Measurements from ENCODE around the gene TMED10. TPM values are rescaled to one million over a fixed set of nuclear protein-coding genes. Genes with fewer than 3 reads are reported as not detected.

The TMED10 gene
- total RNA-seq, 6 experiments from 2014 or later: 205 to 296 (median 279) TPM

DNA sequence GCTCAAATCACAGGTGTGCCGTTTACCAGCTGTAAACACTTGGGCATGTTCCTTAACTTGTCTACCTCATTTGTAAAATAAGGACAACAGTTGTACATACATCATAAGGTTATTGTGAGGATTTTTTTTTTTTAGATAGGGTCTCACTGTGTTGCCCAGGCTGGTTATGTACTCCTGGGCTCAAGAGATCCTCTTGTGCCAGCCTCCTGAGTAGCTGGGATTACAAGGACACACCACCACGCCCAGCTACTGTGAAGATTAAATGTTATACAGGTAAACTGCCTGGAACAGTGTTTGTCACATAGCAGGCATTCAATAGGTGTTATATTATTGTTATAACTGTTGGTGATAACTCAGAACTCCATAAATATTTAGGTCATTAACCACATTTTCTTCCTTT lies 12.7 kb downstream of the TMED10 start:
- H3K36me3 ChIP-seq: no peaks in the 10 kb centered on the region
- WGBS (ENCODE audit: insufficient coverage, low coverage, low lambda C conversion rate, missing lambda C conversion rate): 94% methylated on average over 2 of the region's 2 CpGs
- ATAC-seq (no peak), DNase-seq (no peak)
- H3K4me3 ChIP-seq: no peak overlapping the region
- intact Hi-C loops (cut with DNase I): no loop called here
- no peaks in the 10 kb centered on the region for H3K27me3 ChIP-seq
- no peak overlapping the region for H3K27ac ChIP-seq
- peaks cover 0 to 64% (median 11%) of the 10 kb centered on the region in 4 donors for H3K4me1 ChIP-seq
- TF ChIP-seq POLR2A (IDR thresholded peaks at IDR 0.05): no peak
- TF ChIP-seq, protein P1, sequence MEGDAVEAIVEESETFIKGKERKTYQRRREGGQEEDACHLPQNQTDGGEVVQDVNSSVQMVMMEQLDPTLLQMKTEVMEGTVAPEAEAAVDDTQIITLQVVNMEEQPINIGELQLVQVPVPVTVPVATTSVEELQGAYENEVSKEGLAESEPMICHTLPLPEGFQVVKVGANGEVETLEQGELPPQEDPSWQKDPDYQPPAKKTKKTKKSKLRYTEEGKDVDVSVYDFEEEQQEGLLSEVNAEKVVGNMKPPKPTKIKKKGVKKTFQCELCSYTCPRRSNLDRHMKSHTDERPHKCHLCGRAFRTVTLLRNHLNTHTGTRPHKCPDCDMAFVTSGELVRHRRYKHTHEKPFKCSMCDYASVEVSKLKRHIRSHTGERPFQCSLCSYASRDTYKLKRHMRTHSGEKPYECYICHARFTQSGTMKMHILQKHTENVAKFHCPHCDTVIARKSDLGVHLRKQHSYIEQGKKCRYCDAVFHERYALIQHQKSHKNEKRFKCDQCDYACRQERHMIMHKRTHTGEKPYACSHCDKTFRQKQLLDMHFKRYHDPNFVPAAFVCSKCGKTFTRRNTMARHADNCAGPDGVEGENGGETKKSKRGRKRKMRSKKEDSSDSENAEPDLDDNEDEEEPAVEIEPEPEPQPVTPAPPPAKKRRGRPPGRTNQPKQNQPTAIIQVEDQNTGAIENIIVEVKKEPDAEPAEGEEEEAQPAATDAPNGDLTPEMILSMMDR (IDR thresholded peaks at IDR 0.05): no peak
- no peaks in the 10 kb centered on the region for H3K9me3 ChIP-seq

DNA sequence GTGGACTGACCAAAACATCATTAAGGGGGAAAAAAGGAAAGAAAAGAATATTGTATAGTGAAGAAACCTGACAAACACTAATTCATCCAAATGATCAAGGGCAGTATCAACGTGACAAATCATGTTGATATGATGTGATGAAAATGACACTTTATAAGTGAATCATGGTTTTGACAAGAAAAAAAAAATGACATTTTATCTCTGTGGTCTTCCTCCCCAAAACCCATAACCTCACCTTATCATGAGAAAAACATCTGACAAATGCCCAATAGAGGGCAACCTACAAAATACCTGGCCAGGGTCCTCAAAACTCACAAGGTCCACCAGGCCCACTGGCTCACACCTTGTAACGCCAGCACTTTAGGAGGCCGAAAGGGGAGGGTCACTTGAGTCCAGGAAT lies 13.8 kb downstream of the TMED10 start:
- intact Hi-C loops (cut with DNase I): no loop called here
- TF ChIP-seq POLR2A (IDR thresholded peaks at IDR 0.05): no peak
- WGBS (ENCODE audit: insufficient coverage, low coverage, low lambda C conversion rate, missing lambda C conversion rate): 60% methylated on average over 2 of the region's 3 CpGs
- no peaks in the 10 kb centered on the region for H3K9me3 ChIP-seq
- H3K36me3 ChIP-seq: no peaks in the 10 kb centered on the region
- H3K27ac ChIP-seq: peak overlapping the region in 1 of 3 donors; percentile 12
- peaks cover 0 to 56% (median 11%) of the 10 kb centered on the region in 4 donors for H3K4me1 ChIP-seq
- H3K4me3 ChIP-seq: no peak overlapping the region
- DNase-seq: no peak
- H3K27me3 ChIP-seq: no peaks in the 10 kb centered on the region
- ATAC-seq: no peak

DNA sequence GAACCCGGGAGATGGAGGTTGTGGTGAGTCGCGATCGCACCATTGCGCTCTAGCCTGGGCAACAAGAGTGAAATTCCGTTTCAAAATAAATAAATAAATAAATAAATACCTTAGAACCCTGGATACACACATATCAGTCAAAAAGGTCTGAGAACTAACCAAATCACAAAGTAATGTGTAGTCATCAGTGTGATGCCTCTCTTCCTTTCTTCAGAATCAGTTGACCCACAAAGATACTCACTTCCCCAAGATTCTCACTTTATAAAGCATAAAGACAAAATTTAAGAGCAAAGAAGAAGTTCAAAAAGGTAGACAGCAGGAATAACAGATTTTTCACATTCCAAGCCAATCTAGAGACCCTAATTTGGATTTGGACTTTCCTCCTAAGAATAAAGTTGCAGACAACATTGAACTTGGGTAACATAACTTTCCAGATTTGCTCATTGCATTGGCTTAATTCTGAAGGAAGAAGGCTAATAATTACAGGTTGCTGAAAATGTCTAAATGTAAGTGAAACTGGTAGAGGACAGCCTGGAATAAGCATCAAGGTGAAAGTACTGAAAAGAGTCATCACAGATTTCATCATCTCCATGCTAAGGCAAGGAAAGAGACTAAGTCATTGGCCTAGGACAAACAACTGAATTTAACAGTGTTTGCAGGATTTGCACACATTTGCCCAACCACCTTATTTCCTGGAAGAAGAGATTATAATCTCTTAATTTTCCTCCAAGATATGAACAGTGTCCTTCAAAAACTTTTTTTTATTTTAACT lies 17.4 kb downstream of the TMED10 start:
- TF ChIP-seq, protein P1 (IDR thresholded peaks at IDR 0.05): no peak
- no peak for TF ChIP-seq POLR2A (IDR thresholded peaks at IDR 0.05)
- Histone ChIP-seq H3K4me3 (no peak overlapping the region), H3K9me3 (no peaks in the 10 kb centered on the region), H3K27me3 (no peaks in the 10 kb centered on the region), H3K27ac (peak overlapping the region; percentile 66 to 80 (median 69)), H3K4me1 (peaks cover 0 to 41% (median 14%) of the 10 kb centered on the region in 4 donors), H3K36me3 (no peaks in the 10 kb centered on the region)
- peak; percentile 91 to 95 (median 94) for ATAC-seq
- DNase-seq: no peak
- 96% methylated on average over 6 of the region's 6 CpGs for WGBS (ENCODE audit: insufficient coverage, low coverage, low lambda C conversion rate, missing lambda C conversion rate)
- intact Hi-C loops (cut with DNase I): no loop called here

GRCh38 chr14:75156901-75157300 lies 19.5 kb downstream of the TMED10 start:
- DNase-seq (no peak), ATAC-seq (no peak)
- Histone ChIP-seq H3K27me3 (no peaks in the 10 kb centered on the region), H3K4me3 (no peak overlapping the region), H3K9me3 (no peaks in the 10 kb centered on the region), H3K36me3 (no peaks in the 10 kb centered on the region), H3K27ac (no peak overlapping the region), H3K4me1 (peaks cover 0 to 25% (median 12%) of the 10 kb centered on the region in 4 donors)
- intact Hi-C loops (cut with DNase I): no loop called here
- TF ChIP-seq POLR2A (IDR thresholded peaks at IDR 0.05): no peak
- TF ChIP-seq, protein P1 (IDR thresholded peaks at IDR 0.05): no peak
- WGBS (ENCODE audit: insufficient coverage, low coverage, low lambda C conversion rate, missing lambda C conversion rate): 79% methylated on average over 3 of the region's 3 CpGs

GRCh38 chr14:75156111-75156510 lies 20.3 kb downstream of the TMED10 start:
- intact Hi-C loops (cut with DNase I): no loop called here
- H3K36me3 ChIP-seq: peaks cover 0 to 5% (median 2%) of the 10 kb centered on the region in 4 donors
- no peak for DNase-seq
- no peaks in the 10 kb centered on the region for H3K27me3 ChIP-seq
- H3K4me3 ChIP-seq: no peak overlapping the region
- ATAC-seq: no peak
- WGBS (ENCODE audit: insufficient coverage, low coverage, low lambda C conversion rate, missing lambda C conversion rate): 85% methylated on average over 1 of the region's 1 CpG
- no peak for TF ChIP-seq POLR2A (IDR thresholded peaks at IDR 0.05)
- H3K9me3 ChIP-seq: no peaks in the 10 kb centered on the region
- H3K4me1 ChIP-seq: peaks cover 0 to 25% (median 12%) of the 10 kb centered on the region in 4 donors
- no peak overlapping the region for H3K27ac ChIP-seq

Measured in right lobe of liver (tissue), 6 donors.